GM23338 (cell line): ENCODE data around the gene SLC27A3. TPM values are rescaled to one million over a fixed set of nuclear protein-coding genes. Genes with fewer than 3 reads are reported as not detected.

Experiments
- ATAC-seq: fragments of 200-7000 bp; cut with Tn5 transposase; 3 replicates; pipeline ENCODE4 v1.9.1; 2020
- DNase-seq: peaks from one replicate; pipeline ENCODE4 v3.0.0-alpha.2; 2015; ENCODE audit warnings: low spot score
- H2AFZ ChIP-seq: fragments of 200-600 bp; sonication (generic); 2 replicates; pipeline ENCODE4 v1.8.0; 2016; ENCODE audit warnings: antibody characterized with exemption, mild to moderate bottlenecking, moderate library complexity
- H3F3A ChIP-seq: fragments of 200-600 bp; sonication (generic); replicated peaks from 2 replicates; pipeline ENCODE4 v1.8.0; 2017; ENCODE audit warnings: antibody characterized with exemption, mixed run types, low read depth
- H3K27ac ChIP-seq: fragments of 200-600 bp; sonication (generic); 2 replicates; pipeline ENCODE4 v1.6.1; 2016; ENCODE audit warnings: low read depth
- H3K27me3 ChIP-seq: fragments of 200-600 bp; sonication (generic); 2 replicates; pipeline ENCODE4 v1.8.0; 2016; ENCODE audit warnings: mild to moderate bottlenecking, mixed run types, moderate library complexity; ENCODE audit not compliant: insufficient read depth
- H3K36me3 ChIP-seq: fragments of 200-600 bp; sonication (generic); 2 replicates; pipeline ENCODE4 v1.8.0; 2016; ENCODE audit warnings: mild to moderate bottlenecking; ENCODE audit not compliant: insufficient read depth
- H3K4me1 ChIP-seq: fragments of 200-600 bp; sonication (generic); 2 replicates; pipeline ENCODE4 v1.8.0; 2016; ENCODE audit warnings: mild to moderate bottlenecking, moderate library complexity; ENCODE audit not compliant: insufficient read depth
- H3K4me2 ChIP-seq: fragments of 200-600 bp; sonication (generic); 2 replicates; pipeline ENCODE4 v1.7.1; 2017; ENCODE audit warnings: mixed run types
- H3K4me3 ChIP-seq: fragments of 200-600 bp; sonication (generic); 2 replicates; pipeline ENCODE4 v1.6.1; 2016; ENCODE audit warnings: mixed run types
- H3K79me2 ChIP-seq: fragments of 200-600 bp; sonication (generic); replicated peaks from 2 replicates; pipeline ENCODE4 v1.8.0; 2017; ENCODE audit warnings: mild to moderate bottlenecking; ENCODE audit not compliant: insufficient read depth
- H3K9me2 ChIP-seq: fragments of 200-600 bp; sonication (generic); 2 replicates; pipeline ENCODE4 v1.8.0; 2017; ENCODE audit not compliant: insufficient read depth
- H4K20me1 ChIP-seq: fragments of 200-600 bp; sonication (generic); replicated peaks from 2 replicates; pipeline ENCODE4 v1.8.0; 2017; ENCODE audit warnings: mild to moderate bottlenecking; ENCODE audit not compliant: insufficient read depth
- H3K27ac Mint-ChIP-seq: 2 replicates; pipeline ENCODE4 v1.8.0; 2020; ENCODE audit warnings: inconsistent platforms, mild to moderate bottlenecking, moderate library complexity, mixed read lengths
- H3K27me3 Mint-ChIP-seq: 3 replicates; pipeline ENCODE4 v1.8.0; 2022; ENCODE audit warnings: low read depth, mild to moderate bottlenecking, moderate library complexity, mixed read lengths, inconsistent platforms; ENCODE audit not compliant: insufficient read depth, poor library complexity
- H3K36me3 Mint-ChIP-seq: 3 replicates; pipeline ENCODE4 v1.8.0; 2021; ENCODE audit warnings: low read depth, mild to moderate bottlenecking, inconsistent platforms, moderate library complexity, mixed read lengths
- H3K4me1 Mint-ChIP-seq: 3 replicates; pipeline ENCODE4 v1.8.0; 2020; ENCODE audit warnings: mild to moderate bottlenecking, inconsistent platforms, mixed read lengths
- H3K4me3 Mint-ChIP-seq: 3 replicates; pipeline ENCODE4 v1.8.0; 2021; ENCODE audit warnings: moderate library complexity, mild to moderate bottlenecking, inconsistent platforms, mixed read lengths
- H3K9me3 Mint-ChIP-seq: 3 replicates; pipeline ENCODE4 v1.8.0; 2020; ENCODE audit warnings: moderate library complexity, mild to moderate bottlenecking, inconsistent platforms, mixed read lengths
- CREB1 ChIP-seq: fragments of 250-450 bp; sonication (Bioruptor Pico); IDR thresholded peaks from 2 replicates; pipeline ENCODE4 v1.5.0; 2020; ENCODE audit warnings: low read depth, mild to moderate bottlenecking, moderate library complexity
- CTCF ChIP-seq, 2 experiments: fragments of 200-600 bp in 1 of 2; sonication (generic) in 1 of 2; conservative IDR thresholded peaks; 2 replicates each; pipeline versions ENCODE4 v1.5.1 to v1.6.1; 2016 to 2017; ENCODE audit warnings: antibody characterized with exemption in 2 of 2, low read depth in 2 of 2, mild to moderate bottlenecking in 2 of 2, moderate library complexity in 1 of 2
- ETS1 ChIP-seq: IDR thresholded peaks from 2 replicates; pipeline ENCODE4 v1.6.1; 2016; ENCODE audit warnings: antibody characterized with exemption
- EZH2 ChIP-seq: fragments of 200-600 bp; sonication (generic); IDR thresholded peaks from one replicate; pipeline ENCODE4 v1.8.0; 2017; ENCODE audit warnings: antibody characterized with exemption, mild to moderate bottlenecking, low read depth; ENCODE audit not compliant: unreplicated experiment
- EZH2phosphoT487 ChIP-seq: fragments of 200-600 bp; sonication (generic); IDR thresholded peaks from one replicate; pipeline ENCODE4 v1.8.1; 2018; ENCODE audit warnings: antibody characterized with exemption; ENCODE audit not compliant: unreplicated experiment
- JUNB ChIP-seq: IDR thresholded peaks from one replicate; pipeline ENCODE4 v1.6.1; 2016; ENCODE audit warnings: antibody characterized with exemption; ENCODE audit not compliant: unreplicated experiment
- NANOG ChIP-seq: IDR thresholded peaks from 2 replicates; pipeline ENCODE4 v1.6.1; 2016; ENCODE audit warnings: antibody characterized with exemption, borderline replicate concordance
- REST ChIP-seq: IDR thresholded peaks from one replicate; pipeline ENCODE4 v1.6.1; 2018; ENCODE audit warnings: antibody characterized with exemption; ENCODE audit not compliant: unreplicated experiment
- polyA plus RNA-seq: library from polyadenylated mRNA; unstranded; fragments of >200 nt; fragmentation: Nextera tagmentation; extraction: Ambion mirVana; gene quantifications from 2 replicates; pipeline ENCODE4 v1.2.1, GENCODE V29; 2016
- total RNA-seq: library from RNA; depleted of rRNA; stranded (reverse); fragments of >200 nt; shearing (Covaris generic); gene quantifications from 2 replicates; pipeline ENCODE4 v1.2.3, GENCODE V29; 2014

SLC27A3 gene
- total and polyA plus RNA-seq, 2 experiments from 2014 or later, result 24.2 to 26.3 TPM

GRCh38 chr1:153779781-153780541 lies 4.8 kb downstream of the SLC27A3 start:
- ATAC-seq, result no peak
- no peaks in the 10 kb centered on the region for H3K27me3 ChIP-seq
- peaks cover 28% of the 10 kb centered on the region for H3K4me1 Mint-ChIP-seq
- H3K4me3 ChIP-seq, result no peak overlapping the region
- H3K36me3 ChIP-seq, result no peaks in the 10 kb centered on the region
- peaks cover 8% of the 10 kb centered on the region for H3F3A ChIP-seq
- TF ChIP-seq JUNB, result no peak
- TF ChIP-seq EZH2, result no peak
- no peak for TF ChIP-seq REST
- no peak overlapping the region for H3K4me2 ChIP-seq
- H3K36me3 Mint-ChIP-seq, result peaks cover 14% of the 10 kb centered on the region; the same call in 2 of the 3 replicates
- no peak overlapping the region for H3K27ac ChIP-seq
- no peak overlapping the region for H3K27ac Mint-ChIP-seq
- no peaks in the 10 kb centered on the region for H3K9me2 ChIP-seq
- H3K9me3 Mint-ChIP-seq, result no peaks in the 10 kb centered on the region; the same call in 2 of the 3 replicates
- no peak for DNase-seq
- H4K20me1 ChIP-seq, result no peaks in the 10 kb centered on the region
- peaks cover 18% of the 10 kb centered on the region for H3K4me1 ChIP-seq
- peaks cover 13% of the 10 kb centered on the region for H3K27me3 Mint-ChIP-seq
- no peak overlapping the region for H3K4me3 Mint-ChIP-seq
- no peak overlapping the region for H2AFZ ChIP-seq
- H3K79me2 ChIP-seq, result 0 out of 2 replicates have a peak, but pooled peaks cover 7% of the 10 kb centered on the region

- H3K4me3 ChIP-seq, result no peak overlapping the region
- peaks cover 12% of the 10 kb centered on the region for H3K27me3 Mint-ChIP-seq
- no peaks in the 10 kb centered on the region for H4K20me1 ChIP-seq
Measured at GRCh38 chr1:153780551-153780950, 5.3 kb downstream of the SLC27A3 start.

More at GRCh38 chr1:153780551-153780950, 5.3 kb downstream of the SLC27A3 start:
- Histone ChIP-seq H3K4me1 (peaks cover 18% of the 10 kb centered on the region), H2AFZ (no peak overlapping the region), H3K36me3 (no peaks in the 10 kb centered on the region), H3K27ac (no peak overlapping the region), H3K4me2 (no peak overlapping the region), H3K27me3 (no peaks in the 10 kb centered on the region), H3K9me2 (no peaks in the 10 kb centered on the region), H3K79me2 (0 out of 2 replicates have a peak, but pooled peaks cover 7% of the 10 kb centered on the region), H3F3A (peaks cover 10% of the 10 kb centered on the region)
- DNase-seq, result no peak
- H3K27ac Mint-ChIP-seq, result no peak overlapping the region
- no peak overlapping the region for H3K4me3 Mint-ChIP-seq
- ATAC-seq, result no peak
- H3K4me1 Mint-ChIP-seq, result peaks cover 28% of the 10 kb centered on the region
- TF ChIP-seq REST (no peak), NANOG (no peak), CTCF (conservative IDR thresholded peaks at IDR 0.05; ENCODE audit: low read depth in 2 of 2) (no peak), ETS1 (no peak), CREB1 (CRISPR knock-in tag) (no peak), EZH2phosphoT487 (no peak)
- no peaks in the 10 kb centered on the region; the same call in 2 of the 3 replicates for H3K9me3 Mint-ChIP-seq
- H3K36me3 Mint-ChIP-seq, result peaks cover 14% of the 10 kb centered on the region; the same call in 2 of the 3 replicates
